Astrocyte (in vitro differentiated cells and primary cell): Measurements from ENCODE around the gene CLEC16A. TPM values are rescaled to one million over a fixed set of nuclear protein-coding genes. Genes with fewer than 3 reads are reported as not detected.

ENCODE experiments used
- DNase-seq: peaks from one replicate; pipeline ENCODE4 v3.0.0-alpha.2; 2010; ENCODE audit warnings: low read depth
- FAIRE-seq: peaks from 2 replicates; lab custom pipeline; 2011; peaks lifted over from hg19 to GRCh38; lab: Jason Lieb, UNC
- H2AFZ ChIP-seq: 2 replicates; pipeline ENCODE4 v1.6.0; 2012; ENCODE audit warnings: low read depth, low read length, inconsistent platforms
- H3K27ac ChIP-seq: 2 replicates; pipeline ENCODE4 v1.5.1; 2011; ENCODE audit warnings: low read depth, low read length, inconsistent platforms
- H3K27me3 ChIP-seq: 2 replicates; pipeline ENCODE4 v1.6.0; 2011; ENCODE audit warnings: low read length, inconsistent platforms; ENCODE audit not compliant: insufficient read depth
- H3K36me3 ChIP-seq: 2 replicates; pipeline ENCODE4 v1.5.1; 2011; ENCODE audit warnings: low read length, inconsistent platforms; ENCODE audit not compliant: insufficient read depth
- H3K4me1 ChIP-seq: 2 replicates; pipeline ENCODE4 v1.5.1; 2011; ENCODE audit warnings: low read length, inconsistent platforms; ENCODE audit not compliant: insufficient read depth
- H3K4me2 ChIP-seq: 2 replicates; pipeline ENCODE4 v1.6.0; 2012; ENCODE audit warnings: low read length, inconsistent platforms
- H3K4me3 ChIP-seq: 2 replicates; pipeline ENCODE4 v1.5.1; 2011; ENCODE audit warnings: low read depth, mild to moderate bottlenecking, low read length, inconsistent platforms; ENCODE audit not compliant: insufficient read depth
- H3K79me2 ChIP-seq: 2 replicates; pipeline ENCODE4 v1.6.0; 2012; ENCODE audit warnings: mild to moderate bottlenecking, low read length, inconsistent platforms; ENCODE audit not compliant: insufficient read depth
- H3K9ac ChIP-seq: 2 replicates; pipeline ENCODE4 v1.6.0; 2012; ENCODE audit warnings: mild to moderate bottlenecking, low read length, inconsistent platforms
- H3K9me3 ChIP-seq: 2 replicates; pipeline ENCODE4 v1.5.1; 2012; ENCODE audit warnings: low read depth, mild to moderate bottlenecking, low read length, inconsistent platforms; ENCODE audit not compliant: insufficient read depth
- H4K20me1 ChIP-seq: 2 replicates; pipeline ENCODE4 v1.6.0; 2012; ENCODE audit warnings: low read length, inconsistent platforms; ENCODE audit not compliant: insufficient read depth
- H3K27ac Mint-ChIP-seq: one replicate; pipeline ENCODE4 v1.8.0; 2021; ENCODE audit warnings: mild to moderate bottlenecking, mixed read lengths; ENCODE audit not compliant: unreplicated experiment
- H3K27me3 Mint-ChIP-seq: one replicate; pipeline ENCODE4 v1.8.0; 2021; ENCODE audit warnings: low read depth, mixed read lengths; ENCODE audit not compliant: unreplicated experiment
- H3K36me3 Mint-ChIP-seq: one replicate; pipeline ENCODE4 v1.8.0; 2021; ENCODE audit warnings: low read depth, mixed read lengths; ENCODE audit not compliant: unreplicated experiment
- H3K4me1 Mint-ChIP-seq: one replicate; pipeline ENCODE4 v1.8.0; 2021; ENCODE audit warnings: low read depth, mixed read lengths; ENCODE audit not compliant: unreplicated experiment
- H3K4me3 Mint-ChIP-seq: one replicate; pipeline ENCODE4 v1.8.0; 2021; ENCODE audit warnings: mild to moderate bottlenecking, moderate library complexity, mixed read lengths; ENCODE audit not compliant: unreplicated experiment
- H3K9me3 Mint-ChIP-seq: one replicate; pipeline ENCODE4 v1.8.0; 2021; ENCODE audit warnings: mild to moderate bottlenecking, mixed read lengths; ENCODE audit not compliant: unreplicated experiment
- EZH2 ChIP-seq: IDR thresholded peaks from 2 replicates; pipeline ENCODE4 v1.6.1; 2012; ENCODE audit warnings: mild to moderate bottlenecking, low read length, inconsistent platforms; ENCODE audit not compliant: insufficient read depth
- total RNA-seq: library from RNA; stranded (reverse); gene quantifications from 2 replicates; pipeline ENCODE4 v1.2.1, GENCODE V29; 2021
- TF ChIP-seq, protein P1 (sequence below): IDR thresholded peaks from 2 replicates; pipeline ENCODE4 v1.5.1; 2011; ENCODE audit warnings: low read depth, mild to moderate bottlenecking, inconsistent platforms, low read length, moderate library complexity; ENCODE audit not compliant: insufficient read depth

CLEC16A gene
- total RNA-seq, 1 donor from 2014 or later: 31.7 TPM

DNA sequence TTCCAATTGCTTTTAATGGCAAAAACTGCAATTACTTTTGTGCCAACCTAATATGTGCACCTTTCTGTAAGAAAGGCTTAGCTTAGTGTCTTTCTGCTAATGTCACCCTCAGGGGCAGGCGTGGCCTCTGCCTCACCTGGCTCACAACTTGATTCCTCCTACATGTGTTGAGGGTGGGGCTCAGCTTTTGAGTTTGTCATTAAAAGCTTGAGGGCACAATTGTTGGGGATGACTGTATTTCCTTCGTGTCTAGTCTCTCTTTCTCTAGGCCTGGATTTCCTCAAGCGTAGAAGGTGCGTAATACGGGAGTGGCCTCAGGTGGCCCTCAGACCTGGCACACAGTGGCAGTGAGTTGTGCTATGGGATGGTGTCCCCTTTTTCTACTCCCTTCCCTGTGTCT lies 94.4 kb downstream of the CLEC16A start:
- Mint-ChIP-seq H3K36me3 (peaks cover 51% of the 10 kb centered on the region), H3K9me3 (peaks cover 2% of the 10 kb centered on the region), H3K27me3 (no peaks in the 10 kb centered on the region), H3K4me1 (no peaks in the 10 kb centered on the region), H3K4me3 (no peak overlapping the region), H3K27ac (no peak overlapping the region)
- Histone ChIP-seq H3K4me3 (no peak overlapping the region), H3K27ac (no peak overlapping the region), H3K9ac (no peak overlapping the region), H3K36me3 (peaks cover 11% of the 10 kb centered on the region), H3K79me2 (no peaks in the 10 kb centered on the region), H3K9me3 (no peaks in the 10 kb centered on the region), H2AFZ (no peak overlapping the region), H3K27me3 (no peaks in the 10 kb centered on the region), H3K4me1 (no peaks in the 10 kb centered on the region), H3K4me2 (no peak overlapping the region), H4K20me1 (no peaks in the 10 kb centered on the region)
- FAIRE-seq (no peak), DNase-seq (no peak)
- no peak for TF ChIP-seq EZH2
- TF ChIP-seq, protein P1, sequence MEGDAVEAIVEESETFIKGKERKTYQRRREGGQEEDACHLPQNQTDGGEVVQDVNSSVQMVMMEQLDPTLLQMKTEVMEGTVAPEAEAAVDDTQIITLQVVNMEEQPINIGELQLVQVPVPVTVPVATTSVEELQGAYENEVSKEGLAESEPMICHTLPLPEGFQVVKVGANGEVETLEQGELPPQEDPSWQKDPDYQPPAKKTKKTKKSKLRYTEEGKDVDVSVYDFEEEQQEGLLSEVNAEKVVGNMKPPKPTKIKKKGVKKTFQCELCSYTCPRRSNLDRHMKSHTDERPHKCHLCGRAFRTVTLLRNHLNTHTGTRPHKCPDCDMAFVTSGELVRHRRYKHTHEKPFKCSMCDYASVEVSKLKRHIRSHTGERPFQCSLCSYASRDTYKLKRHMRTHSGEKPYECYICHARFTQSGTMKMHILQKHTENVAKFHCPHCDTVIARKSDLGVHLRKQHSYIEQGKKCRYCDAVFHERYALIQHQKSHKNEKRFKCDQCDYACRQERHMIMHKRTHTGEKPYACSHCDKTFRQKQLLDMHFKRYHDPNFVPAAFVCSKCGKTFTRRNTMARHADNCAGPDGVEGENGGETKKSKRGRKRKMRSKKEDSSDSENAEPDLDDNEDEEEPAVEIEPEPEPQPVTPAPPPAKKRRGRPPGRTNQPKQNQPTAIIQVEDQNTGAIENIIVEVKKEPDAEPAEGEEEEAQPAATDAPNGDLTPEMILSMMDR: no peak

DNA sequence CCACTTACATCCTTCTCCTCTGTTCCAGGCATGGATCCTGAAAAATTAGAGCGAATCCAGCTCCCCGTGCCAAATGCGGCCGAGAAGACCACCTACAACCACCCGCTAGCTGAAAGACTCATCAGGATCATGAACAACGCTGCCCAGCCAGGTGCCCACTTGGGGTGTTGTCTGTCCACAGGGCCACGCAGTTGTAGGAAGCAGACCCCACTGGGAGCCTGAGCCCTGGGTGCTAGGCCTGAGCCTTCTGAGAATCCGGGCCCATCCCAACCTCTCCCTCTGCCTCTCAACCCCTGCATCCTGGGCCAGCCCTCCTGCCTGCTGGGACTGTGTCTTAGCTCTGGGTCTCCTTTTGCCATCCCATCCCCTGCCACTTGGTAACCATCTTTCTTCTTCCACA lies 95.4 kb downstream of the CLEC16A start:
- peaks cover 44% of the 10 kb centered on the region for H3K36me3 Mint-ChIP-seq
- H3K4me3 Mint-ChIP-seq: no peak overlapping the region
- H3K27me3 Mint-ChIP-seq: no peaks in the 10 kb centered on the region
- Histone ChIP-seq H4K20me1 (no peaks in the 10 kb centered on the region), H3K36me3 (peaks cover 11% of the 10 kb centered on the region), H3K27me3 (no peaks in the 10 kb centered on the region), H3K27ac (no peak overlapping the region), H3K9me3 (no peaks in the 10 kb centered on the region), H3K4me1 (no peaks in the 10 kb centered on the region), H3K4me2 (no peak overlapping the region), H3K79me2 (no peaks in the 10 kb centered on the region), H2AFZ (no peak overlapping the region), H3K9ac (no peak overlapping the region), H3K4me3 (no peak overlapping the region)
- H3K9me3 Mint-ChIP-seq: peaks cover 2% of the 10 kb centered on the region
- H3K27ac Mint-ChIP-seq: no peak overlapping the region
- no peak for DNase-seq
- H3K4me1 Mint-ChIP-seq: no peaks in the 10 kb centered on the region
- no peak for FAIRE-seq
- TF ChIP-seq, protein P1: no peak
- no peak for TF ChIP-seq EZH2

DNA sequence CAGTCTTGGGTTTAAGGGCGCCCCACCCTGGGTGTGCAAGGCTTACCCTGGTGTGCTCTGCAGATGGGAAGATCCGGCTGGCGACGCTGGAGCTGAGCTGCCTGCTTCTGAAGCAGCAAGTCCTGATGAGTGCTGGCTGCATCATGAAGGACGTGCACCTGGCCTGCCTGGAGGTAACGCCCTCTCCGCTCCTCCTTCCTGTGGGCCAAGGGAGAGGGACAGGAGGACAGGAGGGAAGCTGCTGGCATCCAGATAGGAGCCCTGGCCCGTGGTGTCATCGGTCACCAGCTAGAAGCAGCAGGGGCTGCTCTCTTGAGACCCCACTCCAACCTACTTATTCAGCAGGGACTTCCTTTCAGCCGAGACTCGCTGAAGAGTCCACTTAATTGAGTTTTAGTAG lies 97.8 kb downstream of the CLEC16A start:
- Mint-ChIP-seq H3K36me3 (peaks cover 38% of the 10 kb centered on the region), H3K9me3 (no peaks in the 10 kb centered on the region), H3K4me1 (peaks cover 12% of the 10 kb centered on the region), H3K27ac (no peak overlapping the region), H3K27me3 (no peaks in the 10 kb centered on the region), H3K4me3 (no peak overlapping the region)
- Histone ChIP-seq H3K4me2 (no peak overlapping the region), H3K9me3 (no peaks in the 10 kb centered on the region), H3K27me3 (no peaks in the 10 kb centered on the region), H3K79me2 (no peaks in the 10 kb centered on the region), H2AFZ (no peak overlapping the region), H3K27ac (no peak overlapping the region), H4K20me1 (no peaks in the 10 kb centered on the region), H3K4me1 (no peaks in the 10 kb centered on the region), H3K36me3 (peaks cover 14% of the 10 kb centered on the region), H3K4me3 (no peak overlapping the region), H3K9ac (no peak overlapping the region)
- no peak for TF ChIP-seq EZH2
- TF ChIP-seq, protein P1: no peak
- DNase-seq (no peak), FAIRE-seq (no peak)
